Right lobe of liver (tissue), 4 donors: Measurements from ENCODE around the gene CEP164.

Experiments used
- POLR2A ChIP-seq: fragments of 450-650 bp; IDR thresholded peaks from one replicate; pipeline ENCODE4 v1.6.1; 2017; ENCODE audit warnings: antibody characterized with exemption, mild to moderate bottlenecking
- TF ChIP-seq, protein P1 (sequence below), 4 donors: fragments of 200-600 bp in 3 of 4; fragments of 450-650 bp in 1 of 4; IDR thresholded peaks; one replicate each; pipeline versions ENCODE4 v1.5.1 to v1.8.0; 2016 to 2022; ENCODE audit warnings: antibody characterized with exemption in 4 of 4, mild to moderate bottlenecking in 2 of 4
- donor health status: DM: no; HTN: no; CAD: no.
- donor health status: DM: no; HTN: no; CAD: no.
- donor health status: DM: no; HTN: yes; CAD: no.

DNA sequence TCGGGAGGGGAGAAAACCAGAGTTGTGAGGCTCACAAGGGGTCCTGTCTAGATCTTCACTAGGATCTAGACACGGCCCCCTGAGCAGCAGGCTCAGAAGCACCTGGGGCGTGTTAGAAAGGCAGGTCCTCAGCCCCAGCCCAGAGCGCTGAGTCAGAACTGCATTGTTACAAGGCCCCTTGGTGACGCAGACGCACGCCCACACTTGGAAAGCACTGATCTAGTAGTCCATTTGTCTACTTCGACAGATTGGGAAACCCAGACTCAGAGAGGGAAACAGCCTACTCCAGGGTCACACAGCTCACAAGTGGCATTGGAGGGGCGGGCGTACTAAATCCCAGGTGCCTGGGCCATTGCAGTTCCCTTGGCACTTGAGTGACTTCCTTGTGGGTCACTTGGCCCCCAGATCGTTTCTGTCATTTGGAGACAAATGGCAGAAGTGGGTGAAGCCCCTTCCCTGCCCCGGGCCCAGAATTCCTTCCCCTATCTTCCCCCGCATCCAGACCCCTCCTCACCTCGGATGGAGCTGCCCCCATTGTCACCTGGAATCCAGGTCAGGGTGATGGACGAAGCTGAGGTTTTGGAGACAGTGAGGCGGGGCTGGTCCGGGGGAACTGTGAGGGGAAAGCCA, 110.8 kb downstream of the CEP164 start:
- TF ChIP-seq, protein P1, sequence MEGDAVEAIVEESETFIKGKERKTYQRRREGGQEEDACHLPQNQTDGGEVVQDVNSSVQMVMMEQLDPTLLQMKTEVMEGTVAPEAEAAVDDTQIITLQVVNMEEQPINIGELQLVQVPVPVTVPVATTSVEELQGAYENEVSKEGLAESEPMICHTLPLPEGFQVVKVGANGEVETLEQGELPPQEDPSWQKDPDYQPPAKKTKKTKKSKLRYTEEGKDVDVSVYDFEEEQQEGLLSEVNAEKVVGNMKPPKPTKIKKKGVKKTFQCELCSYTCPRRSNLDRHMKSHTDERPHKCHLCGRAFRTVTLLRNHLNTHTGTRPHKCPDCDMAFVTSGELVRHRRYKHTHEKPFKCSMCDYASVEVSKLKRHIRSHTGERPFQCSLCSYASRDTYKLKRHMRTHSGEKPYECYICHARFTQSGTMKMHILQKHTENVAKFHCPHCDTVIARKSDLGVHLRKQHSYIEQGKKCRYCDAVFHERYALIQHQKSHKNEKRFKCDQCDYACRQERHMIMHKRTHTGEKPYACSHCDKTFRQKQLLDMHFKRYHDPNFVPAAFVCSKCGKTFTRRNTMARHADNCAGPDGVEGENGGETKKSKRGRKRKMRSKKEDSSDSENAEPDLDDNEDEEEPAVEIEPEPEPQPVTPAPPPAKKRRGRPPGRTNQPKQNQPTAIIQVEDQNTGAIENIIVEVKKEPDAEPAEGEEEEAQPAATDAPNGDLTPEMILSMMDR (IDR thresholded peaks at IDR 0.05), result no peak
- TF ChIP-seq POLR2A, result no peak
